Stimulated activated CD8-positive, alpha-beta memory T cell treated with anti-CD3 and anti-CD28 coated beads, Interleukin-2, amount 100 ng/mL, for 1 hour (primary cell): ENCODE results near the gene TM9SF3.

Experiments used
- DNase-seq, 2 donors: peaks; one replicate each; pipeline ENCODE4 v3.0.0-alpha.2; 2020; ENCODE audit warnings: low read depth in 2 of 2

Gene TM9SF3

GRCh38 chr10:96586419-96587263 is at the start of gene TM9SF3:
Gene TM9SF3, minus strand, starts transcription at chr10:96587012. Its CDS starts 177 bp downstream, at chr10:96586835.
- peak; percentile 89 for DNase-seq

- DNase-seq = no peak
Observed at GRCh38 chr10:96636551-96636950, 49.7 kb upstream of the TM9SF3 start.

- DNase-seq = no peak
Observed at GRCh38 chr10:96632974-96633710, 46.3 kb upstream of the TM9SF3 start.

GRCh38 chr10:96627292-96627691 is 40.5 kb upstream of the TM9SF3 start:
- DNase-seq = no peak

DNA sequence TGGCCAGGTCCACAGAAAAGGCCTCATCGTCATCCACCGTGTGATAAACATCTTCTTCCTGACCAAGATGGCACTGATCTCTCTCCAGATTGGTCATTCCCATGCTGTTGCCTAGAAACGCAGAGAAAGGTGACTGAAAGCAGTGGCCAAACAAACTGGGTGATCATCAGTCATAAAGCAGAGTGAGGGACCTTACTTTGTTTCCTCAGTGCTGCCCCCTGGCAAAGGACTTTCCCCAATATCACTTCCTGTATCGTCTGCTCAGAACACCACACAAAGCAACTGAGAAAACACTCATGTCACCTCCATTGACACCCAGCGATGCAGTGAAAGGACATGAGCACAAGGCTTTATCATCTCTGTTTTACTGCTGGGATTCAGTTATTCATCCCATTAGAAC is 40.0 kb upstream of the TM9SF3 start:
- DNase-seq = no peak

GRCh38 chr10:96625173-96625572 is 38.4 kb upstream of the TM9SF3 start:
- DNase-seq = no peak

GRCh38 chr10:96622013-96622787 is 35.4 kb upstream of the TM9SF3 start:
- no peak for DNase-seq

GRCh38 chr10:96619796-96620773 is 33.3 kb upstream of the TM9SF3 start:
- DNase-seq = no peak

- DNase-seq = no peak
Observed at GRCh38 chr10:96619120-96619519, 32.3 kb upstream of the TM9SF3 start.

DNA sequence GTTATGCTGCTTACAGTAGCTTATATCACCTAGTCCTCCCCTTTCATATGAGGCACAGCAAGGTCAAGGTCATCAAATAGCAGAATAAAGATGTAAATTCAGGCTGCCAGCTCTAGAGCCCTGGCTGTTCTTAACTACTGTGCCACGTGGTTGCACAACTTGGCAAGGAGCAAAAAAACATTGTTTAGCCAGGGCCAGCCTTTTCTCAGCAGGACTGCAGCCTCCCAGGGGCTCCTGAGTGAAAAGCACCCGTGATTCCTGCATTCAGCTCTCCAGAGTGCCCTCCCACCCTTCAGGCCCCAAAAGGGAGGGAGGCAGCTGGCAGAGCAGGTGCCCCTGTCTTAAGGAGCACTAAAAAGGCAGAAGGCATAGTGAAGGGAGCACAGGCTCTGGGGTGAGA is 31.8 kb upstream of the TM9SF3 start:
- no peak for DNase-seq

DNA sequence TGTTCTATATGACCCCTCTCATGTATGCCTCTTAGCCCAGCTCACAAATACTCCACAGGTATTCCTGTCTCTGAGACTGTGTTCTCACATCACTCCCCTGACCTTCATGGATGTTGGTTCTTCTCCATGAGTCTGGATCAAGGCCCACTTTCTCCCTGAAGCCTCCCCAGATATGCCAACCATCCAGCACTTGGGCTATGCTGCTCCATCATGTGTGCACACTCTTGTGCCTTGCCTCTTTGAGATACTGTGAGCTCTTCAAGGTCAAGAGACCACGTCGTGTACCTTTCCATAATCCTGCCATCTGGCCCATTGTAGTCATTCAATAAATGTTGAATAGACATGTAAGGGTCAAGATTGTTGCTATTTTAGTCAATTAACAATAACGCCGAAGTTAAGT is 30.1 kb upstream of the TM9SF3 start:
- no peak for DNase-seq

DNA sequence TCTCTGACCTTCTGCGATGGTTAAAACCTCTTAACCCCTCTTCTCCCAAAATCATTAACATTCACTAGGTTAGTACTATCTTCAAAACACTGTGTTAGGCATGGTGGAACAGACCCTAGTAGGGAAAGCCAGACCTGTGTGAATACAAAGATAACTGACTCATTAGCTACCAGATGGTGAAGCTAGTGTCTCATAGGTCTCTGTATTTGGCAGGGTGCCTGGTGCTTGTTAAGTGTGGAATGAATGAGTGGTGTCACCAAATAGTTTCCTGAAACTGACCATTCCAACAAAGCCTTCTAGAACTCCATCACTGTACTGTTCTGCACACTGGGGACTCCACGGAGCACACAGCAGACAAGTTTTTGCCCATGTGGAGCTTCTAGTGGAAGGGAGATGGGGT is 27.7 kb upstream of the TM9SF3 start:
- no peak for DNase-seq

DNA sequence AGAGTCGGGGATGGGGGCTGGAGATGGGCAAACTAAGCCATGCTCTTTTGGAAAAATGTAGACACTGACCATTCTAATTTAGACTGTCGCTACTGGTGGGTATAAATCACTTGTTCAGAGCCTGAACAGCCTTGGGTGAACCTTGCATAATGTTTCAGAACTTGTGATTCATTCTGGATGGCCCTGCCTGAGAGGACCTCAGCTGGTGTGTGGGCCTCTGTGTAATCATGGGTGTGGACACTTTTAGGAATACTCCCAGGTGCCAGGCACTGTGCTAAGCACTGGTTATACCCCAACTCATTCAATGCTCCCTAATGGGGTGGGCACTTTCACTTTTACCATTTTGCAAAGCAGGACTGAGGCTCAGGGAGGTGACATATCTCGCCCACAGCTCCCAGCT is 26.8 kb upstream of the TM9SF3 start:
- DNase-seq = no peak

GRCh38 chr10:96612055-96612830 is 25.4 kb upstream of the TM9SF3 start:
- no peak for DNase-seq

- no peak for DNase-seq
Observed at GRCh38 chr10:96610817-96611216, 24.0 kb upstream of the TM9SF3 start.

- DNase-seq = no peak
Observed at GRCh38 chr10:96609510-96609909, 22.7 kb upstream of the TM9SF3 start.

GRCh38 chr10:96608805-96609204 is 22.0 kb upstream of the TM9SF3 start:
- no peak for DNase-seq

GRCh38 chr10:96608262-96608661 is 21.4 kb upstream of the TM9SF3 start:
- no peak for DNase-seq

DNA sequence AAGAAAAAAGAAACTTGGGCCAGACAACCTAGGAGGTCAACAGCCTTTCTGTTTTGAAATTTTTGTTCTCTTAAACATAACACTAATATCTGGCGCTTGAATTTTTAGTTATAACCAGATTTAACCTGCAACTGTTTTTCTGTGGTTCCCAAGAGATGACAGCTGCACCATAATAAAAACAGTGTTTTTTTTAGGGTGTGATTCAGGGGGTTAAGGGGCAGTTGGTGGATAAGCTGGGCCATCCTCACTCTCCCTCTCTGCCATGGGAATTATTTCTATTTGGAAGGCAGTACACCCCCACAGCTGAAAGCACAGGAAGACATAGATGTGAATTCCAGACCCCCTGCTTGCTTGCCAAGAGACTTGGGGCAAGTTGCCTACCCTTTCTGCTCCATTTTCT is 20.1 kb upstream of the TM9SF3 start:
- DNase-seq = no peak

- DNase-seq = no peak
Observed at GRCh38 chr10:96606216-96606615, 19.4 kb upstream of the TM9SF3 start.
